Neural crest cell (in vitro differentiated cells): ENCODE measurements around the gene C6orf136. TPM values are rescaled to one million over a fixed set of nuclear protein-coding genes. Genes with fewer than 3 reads are reported as not detected.
A peak's percentile ranks its signal among the peaks of the same experiment; 100 is the strongest.

Source experiments
- DNase-seq: peaks from one replicate; pipeline ENCODE4 v3.0.0; 2021; ENCODE audit warnings: low read depth, mixed read lengths, low spot score
- H3K27ac Mint-ChIP-seq: one replicate; pipeline ENCODE4 v1.8.0; 2021; ENCODE audit warnings: mild to moderate bottlenecking, mixed read lengths; ENCODE audit not compliant: unreplicated experiment
- H3K27me3 Mint-ChIP-seq: 2 replicates; pipeline ENCODE4 v1.8.0; 2021; ENCODE audit warnings: low read depth, mild to moderate bottlenecking, mixed read lengths
- H3K36me3 Mint-ChIP-seq: 2 replicates; pipeline ENCODE4 v1.8.0; 2021; ENCODE audit warnings: low read depth, mild to moderate bottlenecking, mixed read lengths
- H3K4me1 Mint-ChIP-seq: 2 replicates; pipeline ENCODE4 v1.8.0; 2021; ENCODE audit warnings: mixed read lengths
- H3K4me3 Mint-ChIP-seq: one replicate; pipeline ENCODE4 v1.8.0; 2021; ENCODE audit warnings: mild to moderate bottlenecking, mixed read lengths
- H3K9me3 Mint-ChIP-seq: 2 replicates; pipeline ENCODE4 v1.8.0; 2021; ENCODE audit warnings: mixed read lengths
- total RNA-seq: library from RNA; stranded (reverse); gene quantifications from 2 replicates; pipeline ENCODE4 v1.2.1, GENCODE V29; 2021
- TF ChIP-seq, protein P1 (sequence below): fragments of 200-600 bp; sonication (generic); conservative IDR thresholded peaks from 2 replicates; pipeline ENCODE4 v1.5.0; 2021; ENCODE audit warnings: antibody characterized with exemption, mild to moderate bottlenecking

Gene C6orf136
- total RNA-seq, 1 donor from 2014 or later: 17.4 TPM

- H3K4me1 Mint-ChIP-seq: peaks cover 39% of the 10 kb centered on the region
- no peak for DNase-seq
- peaks cover 13% of the 10 kb centered on the region for H3K36me3 Mint-ChIP-seq
- no peaks in the 10 kb centered on the region for H3K27me3 Mint-ChIP-seq
- no peaks in the 10 kb centered on the region for H3K9me3 Mint-ChIP-seq
- TF ChIP-seq, protein P1, sequence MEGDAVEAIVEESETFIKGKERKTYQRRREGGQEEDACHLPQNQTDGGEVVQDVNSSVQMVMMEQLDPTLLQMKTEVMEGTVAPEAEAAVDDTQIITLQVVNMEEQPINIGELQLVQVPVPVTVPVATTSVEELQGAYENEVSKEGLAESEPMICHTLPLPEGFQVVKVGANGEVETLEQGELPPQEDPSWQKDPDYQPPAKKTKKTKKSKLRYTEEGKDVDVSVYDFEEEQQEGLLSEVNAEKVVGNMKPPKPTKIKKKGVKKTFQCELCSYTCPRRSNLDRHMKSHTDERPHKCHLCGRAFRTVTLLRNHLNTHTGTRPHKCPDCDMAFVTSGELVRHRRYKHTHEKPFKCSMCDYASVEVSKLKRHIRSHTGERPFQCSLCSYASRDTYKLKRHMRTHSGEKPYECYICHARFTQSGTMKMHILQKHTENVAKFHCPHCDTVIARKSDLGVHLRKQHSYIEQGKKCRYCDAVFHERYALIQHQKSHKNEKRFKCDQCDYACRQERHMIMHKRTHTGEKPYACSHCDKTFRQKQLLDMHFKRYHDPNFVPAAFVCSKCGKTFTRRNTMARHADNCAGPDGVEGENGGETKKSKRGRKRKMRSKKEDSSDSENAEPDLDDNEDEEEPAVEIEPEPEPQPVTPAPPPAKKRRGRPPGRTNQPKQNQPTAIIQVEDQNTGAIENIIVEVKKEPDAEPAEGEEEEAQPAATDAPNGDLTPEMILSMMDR: no peak
- H3K4me3 Mint-ChIP-seq: peak overlapping the region; percentile 12
- no peak overlapping the region for H3K27ac Mint-ChIP-seq
These were observed 29.8 kb downstream of the C6orf136 start for GRCh38 chr6:30676660-30677285.

- peak overlapping the region; percentile 68 for H3K4me3 Mint-ChIP-seq
- H3K9me3 Mint-ChIP-seq: no peaks in the 10 kb centered on the region
- H3K4me1 Mint-ChIP-seq: peaks cover 54% of the 10 kb centered on the region
- TF ChIP-seq, protein P1: peak; percentile 97
- no peaks in the 10 kb centered on the region for H3K27me3 Mint-ChIP-seq
- no peak overlapping the region for H3K27ac Mint-ChIP-seq
- H3K36me3 Mint-ChIP-seq: peaks cover 16% of the 10 kb centered on the region
- DNase-seq: peak; percentile 94
These were observed 32.2 kb downstream of the C6orf136 start for GRCh38 chr6:30678964-30679726.

GRCh38 chr6:30679765-30680535, 33.0 kb downstream of the C6orf136 start:
- H3K4me1 Mint-ChIP-seq: peaks cover 60% of the 10 kb centered on the region
- H3K4me3 Mint-ChIP-seq: peak overlapping the region; percentile 68

DNA sequence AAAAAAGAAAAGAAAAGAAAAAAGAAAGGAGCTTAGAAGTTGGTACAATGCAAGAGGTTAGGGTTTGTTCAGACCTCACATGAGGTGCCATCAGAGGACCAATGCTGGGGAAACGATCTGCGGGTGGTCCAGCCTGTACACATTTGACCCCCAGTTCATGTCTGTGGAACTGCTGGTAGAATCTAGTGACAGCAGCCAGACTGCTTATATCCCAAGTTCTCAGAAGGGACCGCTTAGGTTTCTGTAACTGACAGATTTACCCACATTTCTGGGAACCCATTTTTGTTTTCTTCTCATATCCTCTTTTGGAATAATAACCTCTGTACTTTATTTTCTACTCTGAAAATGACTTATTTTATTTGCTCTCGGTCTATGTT, 34.8 kb downstream of the C6orf136 start:
- Mint-ChIP-seq H3K4me1 (peaks cover 71% of the 10 kb centered on the region), H3K9me3 (no peaks in the 10 kb centered on the region), H3K36me3 (peaks cover 8% of the 10 kb centered on the region), H3K27me3 (no peaks in the 10 kb centered on the region), H3K4me3 (peak overlapping the region; percentile 90), H3K27ac (no peak overlapping the region)
- no peak for DNase-seq
- TF ChIP-seq, protein P1: no peak

More at GRCh38 chr6:30679765-30680535, 33.0 kb downstream of the C6orf136 start:
- Mint-ChIP-seq H3K9me3 (no peaks in the 10 kb centered on the region), H3K36me3 (peaks cover 16% of the 10 kb centered on the region), H3K27me3 (no peaks in the 10 kb centered on the region), H3K27ac (peak overlapping the region; percentile 50)
- TF ChIP-seq, protein P1: no peak
- DNase-seq: no peak
